Gastroesophageal sphincter (tissue), 4 donors: Measurements from ENCODE around the gene UBIAD1. TPM values are rescaled to one million over a fixed set of nuclear protein-coding genes. Genes with fewer than 3 reads are reported as not detected.
"Not testable (repeated sequence)": the region's sequence is repeated elsewhere in the genome, so short reads cannot be mapped to it uniquely, and the experiment has no call there.

Source experiments
- ATAC-seq: fragments of 150-250 bp; one replicate; pipeline ENCODE4 v1.9.1; 2016; ENCODE audit warnings: mild to moderate bottlenecking, moderate library complexity
- H3K27ac ChIP-seq, 4 donors: fragments of 200-600 bp; sonication (generic) in 3 of 4; 1 replicate in 3 of 4; 2 replicates in 1 of 4; pipeline ENCODE4 v1.5.1; 2016 to 2019
- H3K27me3 ChIP-seq: fragments of 200-600 bp; sonication (generic); one replicate; pipeline ENCODE4 v1.5.1; 2019
- H3K36me3 ChIP-seq, 2 donors: fragments of 200-600 bp; sonication (generic); one replicate each; pipeline ENCODE4 v1.5.1; 2019; ENCODE audit warnings: control low read depth in 1 of 2
- H3K4me1 ChIP-seq, 3 donors: fragments of 200-600 bp; sonication (generic); 1 replicate in 2 of 3; 2 replicates in 1 of 3; pipeline ENCODE4 v1.5.1; 2016 to 2019; ENCODE audit warnings: control low read depth in 2 of 3
- H3K4me3 ChIP-seq, 2 donors: fragments of 200-600 bp; sonication (generic); one replicate each; pipeline ENCODE4 v1.5.1; 2019; ENCODE audit warnings: mild to moderate bottlenecking in 1 of 2, moderate library complexity in 1 of 2
- H3K9me3 ChIP-seq, 3 donors: fragments of 200-600 bp; sonication (generic); one replicate each; pipeline ENCODE4 v1.5.1; 2017 to 2019; ENCODE audit warnings: control low read depth in 2 of 3
- CTCF ChIP-seq, 4 experiments: fragments of 200-600 bp in 2 of 4; fragments of 450-650 bp in 2 of 4; sonication (generic) in 1 of 4; IDR thresholded peaks; one replicate each; pipeline ENCODE4 v1.5.1; 2017 to 2019; ENCODE audit warnings: antibody characterized with exemption in 4 of 4, mild to moderate bottlenecking in 2 of 4, moderate library complexity in 2 of 4
- EP300 ChIP-seq: sonication (generic); formaldehyde crosslinking; IDR thresholded peaks from one replicate; pipeline ENCODE4 v1.6.1; 2017; ENCODE audit warnings: antibody characterized with exemption, mild to moderate bottlenecking
- POLR2A ChIP-seq, 2 donors: fragments of 450-650 bp; IDR thresholded peaks; one replicate each; pipeline ENCODE4 v1.6.1; 2017; ENCODE audit warnings: antibody characterized with exemption in 2 of 2, mild to moderate bottlenecking in 2 of 2, moderate library complexity in 1 of 2
- POLR2AphosphoS5 ChIP-seq: sonication (generic); formaldehyde crosslinking; IDR thresholded peaks from one replicate; pipeline ENCODE4 v1.6.1; 2017; ENCODE audit warnings: antibody characterized with exemption
- WGBS, 2 donors: methylation state at CpG; one replicate each; pipeline ENCODE4 v1.1.5; 2018; ENCODE audit warnings: low coverage in 1 of 2; 5-methylcytosine and 5-hydroxymethylcytosine counted together
- total RNA-seq, 4 donors: library from RNA; depleted of rRNA; stranded (reverse); fragments of >200 nt; gene quantifications; one replicate each; pipeline ENCODE4 v1.1.0, GENCODE V29; 2016

UBIAD1 gene
- total RNA-seq, 4 donors from 2014 or later, result 11.7 to 16.3 (median 14.0) TPM

GRCh38 chr1:11294951-11295350, 22.0 kb downstream of the UBIAD1 start:
- TF ChIP-seq POLR2AphosphoS5, result no peak
- TF ChIP-seq POLR2A (IDR thresholded peaks at IDR 0.05), result no peak
- no peak for TF ChIP-seq CTCF (IDR thresholded peaks at IDR 0.05)
- TF ChIP-seq EP300, result no peak
- H3K27me3 ChIP-seq, result no peaks in the 10 kb centered on the region
- ATAC-seq, result no peak
- H3K4me1 ChIP-seq, result peaks cover 0 to 5% (median 0%) of the 10 kb centered on the region in 3 donors
- no peak overlapping the region for H3K4me3 ChIP-seq
- no peak overlapping the region for H3K27ac ChIP-seq
- 70% methylated on average over 6 of the region's 8 CpGs; no CpG with 5 or more reads in 1 of the 2 donors for WGBS, 2 donors
- H3K36me3 ChIP-seq, result peaks cover 0 to 59% of the 10 kb centered on the region in 2 donors
- no peaks in the 10 kb centered on the region for H3K9me3 ChIP-seq

GRCh38 chr1:11295905-11296304, 22.9 kb downstream of the UBIAD1 start:
- H3K9me3 ChIP-seq, result no peaks in the 10 kb centered on the region
- H3K36me3 ChIP-seq, result peaks cover 0 to 49% of the 10 kb centered on the region in 2 donors
- no peaks in the 10 kb centered on the region for H3K27me3 ChIP-seq
- no peak overlapping the region for H3K4me3 ChIP-seq
- H3K4me1 ChIP-seq, result peaks cover 0 to 5% (median 0%) of the 10 kb centered on the region in 3 donors
- no peak for ATAC-seq
- H3K27ac ChIP-seq, result no peak overlapping the region
- WGBS, 2 donors, result 90 to 100% methylated on average over 1 to 2 of the region's 2 CpGs
- TF ChIP-seq CTCF (IDR thresholded peaks at IDR 0.05) (no peak), POLR2A (IDR thresholded peaks at IDR 0.05) (no peak), POLR2AphosphoS5 (no peak), EP300 (no peak)

- not testable (repeated sequence) for ATAC-seq, H3K4me3 ChIP-seq, H3K4me1 ChIP-seq, H3K9me3 ChIP-seq, H3K27ac ChIP-seq, H3K27me3 ChIP-seq
- peaks cover 0 to 34% of the 10 kb centered on the region in 2 donors for H3K36me3 ChIP-seq
- WGBS, 2 donors, result 100% methylated on average over 5 of the region's 5 CpGs; no CpG with 5 or more reads in 1 of the 2 donors
Measured at GRCh38 chr1:11297774-11298173, 24.8 kb downstream of the UBIAD1 start.

- H3K4me3 ChIP-seq, result no peak overlapping the region
- H3K27ac ChIP-seq, result no peak overlapping the region
- ATAC-seq, result no peak
- no peaks in the 10 kb centered on the region for H3K4me1 ChIP-seq
- H3K27me3 ChIP-seq, result no peaks in the 10 kb centered on the region
- no peak for TF ChIP-seq EP300
- no peak for TF ChIP-seq POLR2A (IDR thresholded peaks at IDR 0.05)
- no peak for TF ChIP-seq CTCF (IDR thresholded peaks at IDR 0.05)
- no peak for TF ChIP-seq POLR2AphosphoS5
- WGBS, 2 donors, result 83 to 94% methylated on average over 3 to 9 of the region's 12 CpGs
- peaks cover 0 to 30% of the 10 kb centered on the region in 2 donors for H3K36me3 ChIP-seq
- H3K9me3 ChIP-seq, result no peaks in the 10 kb centered on the region
Measured at GRCh38 chr1:11298390-11299224, 25.6 kb downstream of the UBIAD1 start.

DNA sequence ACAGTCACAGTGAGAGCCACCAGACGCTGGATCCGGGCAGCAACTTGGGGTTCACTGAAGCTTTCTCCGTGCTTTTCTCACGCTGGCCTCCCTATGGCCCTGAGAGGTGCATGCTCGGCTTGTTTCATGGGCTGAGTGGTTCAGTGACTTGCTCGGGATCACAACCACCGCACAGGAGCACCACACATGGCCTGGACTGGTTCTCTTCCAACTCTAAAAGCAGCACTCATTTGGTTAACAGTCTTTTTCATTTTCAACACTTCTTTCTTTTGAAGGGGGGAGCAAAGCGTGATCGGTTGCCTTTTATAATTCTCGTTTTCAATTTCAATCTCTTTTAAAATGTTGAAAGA, 26.2 kb downstream of the UBIAD1 start:
- 42 to 64% methylated on average over 7 to 10 of the region's 10 CpGs for WGBS, 2 donors
- H3K4me3 ChIP-seq, result no peak overlapping the region
- no peak overlapping the region for H3K27ac ChIP-seq
- TF ChIP-seq POLR2AphosphoS5 (no peak), POLR2A (IDR thresholded peaks at IDR 0.05) (no peak), CTCF (IDR thresholded peaks at IDR 0.05) (no peak), EP300 (no peak)
- peaks cover 0 to 24% of the 10 kb centered on the region in 2 donors for H3K36me3 ChIP-seq
- no peaks in the 10 kb centered on the region for H3K9me3 ChIP-seq
- no peak for ATAC-seq
- H3K4me1 ChIP-seq, result no peaks in the 10 kb centered on the region
- no peaks in the 10 kb centered on the region for H3K27me3 ChIP-seq
